ENCODE data around the gene NTRK2.

The NTRK2 gene

DNA sequence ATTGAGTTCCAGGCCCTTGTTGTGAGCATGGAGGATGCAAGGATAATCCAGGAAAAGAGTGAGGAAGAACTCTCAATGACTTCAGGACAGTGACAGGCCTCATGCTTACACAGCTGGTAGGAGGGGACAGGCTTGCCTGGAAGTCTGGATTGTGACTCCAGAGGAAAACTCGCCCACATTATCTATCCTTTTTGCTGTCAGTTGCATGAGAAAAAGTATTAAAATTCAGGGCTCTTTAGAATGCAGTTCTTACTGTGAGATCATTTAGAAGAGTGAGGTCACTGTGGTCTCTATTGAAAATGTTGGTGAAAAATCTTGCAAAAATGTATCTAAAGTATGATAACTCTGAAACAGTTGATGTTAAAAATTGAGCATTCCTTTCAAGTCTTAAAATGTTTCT, 30.5 kb downstream of the NTRK2 start:
- TF ChIP-seq, protein P1, sequence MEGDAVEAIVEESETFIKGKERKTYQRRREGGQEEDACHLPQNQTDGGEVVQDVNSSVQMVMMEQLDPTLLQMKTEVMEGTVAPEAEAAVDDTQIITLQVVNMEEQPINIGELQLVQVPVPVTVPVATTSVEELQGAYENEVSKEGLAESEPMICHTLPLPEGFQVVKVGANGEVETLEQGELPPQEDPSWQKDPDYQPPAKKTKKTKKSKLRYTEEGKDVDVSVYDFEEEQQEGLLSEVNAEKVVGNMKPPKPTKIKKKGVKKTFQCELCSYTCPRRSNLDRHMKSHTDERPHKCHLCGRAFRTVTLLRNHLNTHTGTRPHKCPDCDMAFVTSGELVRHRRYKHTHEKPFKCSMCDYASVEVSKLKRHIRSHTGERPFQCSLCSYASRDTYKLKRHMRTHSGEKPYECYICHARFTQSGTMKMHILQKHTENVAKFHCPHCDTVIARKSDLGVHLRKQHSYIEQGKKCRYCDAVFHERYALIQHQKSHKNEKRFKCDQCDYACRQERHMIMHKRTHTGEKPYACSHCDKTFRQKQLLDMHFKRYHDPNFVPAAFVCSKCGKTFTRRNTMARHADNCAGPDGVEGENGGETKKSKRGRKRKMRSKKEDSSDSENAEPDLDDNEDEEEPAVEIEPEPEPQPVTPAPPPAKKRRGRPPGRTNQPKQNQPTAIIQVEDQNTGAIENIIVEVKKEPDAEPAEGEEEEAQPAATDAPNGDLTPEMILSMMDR (conservative IDR thresholded peaks at IDR 0.05), result no peak
- no peak overlapping the region for H3K27ac ChIP-seq

DNA sequence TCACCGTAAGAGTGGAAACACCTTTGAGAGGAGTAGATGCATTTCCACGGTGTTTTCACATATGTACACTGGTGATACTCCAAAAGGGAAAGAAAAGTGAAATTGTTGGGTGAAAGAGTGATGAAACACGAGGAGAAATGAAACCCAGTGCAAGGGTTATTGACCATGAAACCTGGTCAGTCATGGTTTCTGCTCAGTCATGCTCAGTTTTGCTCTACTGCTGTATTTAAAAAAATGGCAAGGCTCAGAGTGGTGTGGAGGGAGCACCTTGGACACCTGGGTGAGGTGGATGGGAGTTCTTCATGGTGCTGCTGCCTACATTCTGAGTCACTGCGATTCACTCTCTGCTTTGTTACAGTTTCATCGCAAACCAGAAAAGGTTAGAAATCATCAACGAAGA, 32.3 kb downstream of the NTRK2 start:
- H3K27ac ChIP-seq, result no peak overlapping the region
- TF ChIP-seq, protein P1 (conservative IDR thresholded peaks at IDR 0.05), result no peak

DNA sequence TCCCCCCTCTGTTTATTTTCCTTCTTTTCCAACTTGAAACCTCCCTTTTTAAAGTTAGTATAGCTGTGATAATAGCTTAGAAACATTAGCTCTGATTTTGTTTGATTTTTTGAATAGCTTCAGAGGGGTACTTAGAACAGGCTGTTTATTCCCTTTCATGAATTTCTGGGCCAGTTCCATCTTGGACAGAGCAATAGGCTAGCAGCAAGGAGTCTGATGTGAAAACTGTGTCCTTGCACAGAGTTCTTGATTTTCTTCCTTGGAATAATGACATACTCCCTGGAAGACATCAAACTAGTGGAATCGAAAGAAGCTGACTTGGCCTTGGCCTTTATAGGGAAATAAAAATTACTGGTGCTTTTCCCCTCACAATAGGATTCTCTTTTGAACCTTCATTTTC, 32.9 kb downstream of the NTRK2 start:
- no peak overlapping the region for H3K27ac ChIP-seq
- TF ChIP-seq, protein P1 (conservative IDR thresholded peaks at IDR 0.05), result no peak

DNA sequence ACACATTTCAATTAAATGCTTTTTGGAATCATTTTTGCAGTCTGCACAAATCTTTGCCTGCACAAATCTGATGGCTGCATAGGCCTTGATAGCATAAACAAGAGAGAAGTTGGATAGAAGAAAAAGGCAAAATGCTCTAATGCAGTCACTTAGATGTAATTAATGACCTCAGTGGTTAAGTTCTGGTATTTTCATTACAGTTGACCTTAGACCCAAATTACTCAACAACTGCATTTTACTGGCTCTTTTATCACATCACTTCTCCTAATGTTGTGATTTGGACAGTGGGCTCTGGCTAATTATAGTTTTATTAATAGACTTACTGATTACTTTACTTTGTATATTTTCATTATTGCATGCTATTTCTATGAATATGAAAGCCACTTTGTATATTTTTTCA, 34.3 kb downstream of the NTRK2 start:
- no peak overlapping the region for H3K27ac ChIP-seq
- TF ChIP-seq, protein P1 (conservative IDR thresholded peaks at IDR 0.05), result no peak

DNA sequence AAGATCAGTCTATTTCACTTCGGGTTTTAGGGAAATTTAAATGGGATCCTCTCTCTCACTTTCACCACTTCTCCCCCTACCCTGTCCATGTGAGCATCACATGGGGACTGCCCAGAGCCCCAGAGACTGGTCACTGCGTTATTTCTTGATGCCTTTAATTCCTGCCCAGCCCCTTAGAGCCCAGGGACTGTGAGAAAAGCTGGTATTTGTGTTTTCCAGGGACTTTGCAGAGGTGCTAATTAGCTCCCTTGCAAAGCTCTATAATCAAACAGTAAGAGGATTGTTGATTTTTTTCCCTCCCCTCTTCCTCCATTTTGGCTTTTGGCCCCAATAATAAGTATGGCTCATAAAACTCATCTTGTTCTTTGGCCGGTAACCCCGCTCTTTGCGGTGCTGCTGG, 35.6 kb downstream of the NTRK2 start:
- H3K27ac ChIP-seq, result no peak overlapping the region
- TF ChIP-seq, protein P1 (conservative IDR thresholded peaks at IDR 0.05), result no peak

DNA sequence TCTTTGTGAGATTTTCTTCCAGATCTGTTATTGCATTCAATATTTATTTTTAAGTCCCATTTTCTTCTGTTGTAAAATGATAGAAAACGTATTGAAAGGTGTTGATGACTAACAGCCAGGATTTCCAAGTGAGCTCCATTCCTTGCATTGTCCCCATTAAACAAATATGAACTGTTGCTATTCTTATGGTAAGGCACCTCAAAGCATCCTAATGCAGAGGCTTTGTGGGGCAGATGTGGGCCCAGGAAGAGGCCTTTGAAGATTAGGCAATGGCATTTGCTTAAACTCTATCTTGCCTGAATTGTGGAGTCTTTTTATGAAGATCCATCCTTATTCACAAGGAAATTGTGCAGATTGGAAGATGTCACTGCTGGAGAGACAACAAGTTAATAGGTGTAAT, 38.9 kb downstream of the NTRK2 start:
- no peak overlapping the region for H3K27ac ChIP-seq
- TF ChIP-seq, protein P1 (conservative IDR thresholded peaks at IDR 0.05), result no peak

DNA sequence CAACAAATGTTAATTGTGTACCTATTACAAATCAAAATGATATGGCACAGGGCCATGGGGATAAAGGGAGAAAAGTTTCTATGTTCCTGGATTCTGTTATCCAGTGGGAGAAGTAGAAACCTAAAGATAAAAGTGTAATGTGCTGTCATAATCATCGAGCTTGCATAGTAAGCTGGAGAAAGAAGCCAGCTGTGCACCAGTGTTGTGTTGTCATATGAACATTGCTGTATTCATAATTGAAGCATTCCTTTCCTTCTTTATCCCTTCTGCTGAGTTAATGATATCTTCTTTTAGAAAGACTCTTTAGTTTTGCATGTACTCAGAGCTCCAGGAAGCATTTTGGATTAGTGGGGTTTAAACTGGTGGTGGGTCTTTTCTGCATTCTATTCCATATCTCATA, 39.5 kb downstream of the NTRK2 start:
- H3K27ac ChIP-seq, result no peak overlapping the region
- TF ChIP-seq, protein P1 (conservative IDR thresholded peaks at IDR 0.05), result no peak
